Activated CD4-positive, CD25-positive, alpha-beta regulatory T cell (primary cell): ENCODE data around the gene NPHS2.
"Not testable (repeated sequence)": the region's sequence is repeated elsewhere in the genome, so short reads cannot be mapped to it uniquely, and the experiment has no call there.

Source experiments
- DNase-seq, 4 experiments: peaks; one replicate each; lab custom pipeline; 2025; lab: John Stamatoyannopoulos, UW

The NPHS2 gene

GRCh38 chr1:179547021-179547535 lies 28.7 kb downstream of the NPHS2 start:
- no peak for DNase-seq

- no peak for DNase-seq
Observed at GRCh38 chr1:179545321-179545720, 30.4 kb downstream of the NPHS2 start.

DNA sequence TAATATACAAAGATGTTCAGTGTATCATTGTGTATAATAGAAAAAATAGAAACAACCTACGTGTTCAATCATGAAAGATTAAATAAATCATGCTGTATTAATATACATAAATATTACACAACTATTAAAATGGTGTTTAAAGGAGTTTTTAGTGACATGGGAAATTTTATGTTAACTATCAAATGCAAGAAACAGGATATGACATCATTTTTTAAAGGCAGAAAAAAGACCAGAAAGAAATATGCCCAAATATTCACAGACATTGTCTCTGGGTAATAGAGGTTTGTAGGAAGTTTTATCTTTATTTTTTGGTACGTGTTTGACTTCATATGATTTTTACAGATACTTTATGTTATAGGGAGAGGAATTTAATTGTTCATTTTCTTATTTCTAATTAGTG lies 34.0 kb downstream of the NPHS2 start:
- DNase-seq, result no peak

DNA sequence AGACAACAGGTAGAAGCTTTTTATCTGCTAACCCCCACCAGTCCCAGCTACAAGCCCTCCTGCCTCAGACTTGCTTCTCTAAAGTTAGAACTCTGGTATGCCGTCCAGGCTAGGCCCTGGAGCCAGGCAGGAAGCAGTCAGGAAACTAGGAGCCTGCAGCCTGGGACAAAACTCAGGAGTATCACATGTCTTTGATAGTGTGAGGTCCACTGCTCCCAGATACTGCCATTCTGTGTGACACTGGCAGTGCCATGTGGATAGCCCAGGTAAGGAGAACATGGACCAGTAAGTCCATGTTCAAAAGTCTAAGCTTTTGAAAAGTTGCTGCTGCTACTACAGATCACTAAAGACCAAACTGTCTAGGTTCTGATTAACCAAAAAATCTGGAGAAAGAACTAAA lies 45.4 kb downstream of the NPHS2 start:
- no peak for DNase-seq

DNA sequence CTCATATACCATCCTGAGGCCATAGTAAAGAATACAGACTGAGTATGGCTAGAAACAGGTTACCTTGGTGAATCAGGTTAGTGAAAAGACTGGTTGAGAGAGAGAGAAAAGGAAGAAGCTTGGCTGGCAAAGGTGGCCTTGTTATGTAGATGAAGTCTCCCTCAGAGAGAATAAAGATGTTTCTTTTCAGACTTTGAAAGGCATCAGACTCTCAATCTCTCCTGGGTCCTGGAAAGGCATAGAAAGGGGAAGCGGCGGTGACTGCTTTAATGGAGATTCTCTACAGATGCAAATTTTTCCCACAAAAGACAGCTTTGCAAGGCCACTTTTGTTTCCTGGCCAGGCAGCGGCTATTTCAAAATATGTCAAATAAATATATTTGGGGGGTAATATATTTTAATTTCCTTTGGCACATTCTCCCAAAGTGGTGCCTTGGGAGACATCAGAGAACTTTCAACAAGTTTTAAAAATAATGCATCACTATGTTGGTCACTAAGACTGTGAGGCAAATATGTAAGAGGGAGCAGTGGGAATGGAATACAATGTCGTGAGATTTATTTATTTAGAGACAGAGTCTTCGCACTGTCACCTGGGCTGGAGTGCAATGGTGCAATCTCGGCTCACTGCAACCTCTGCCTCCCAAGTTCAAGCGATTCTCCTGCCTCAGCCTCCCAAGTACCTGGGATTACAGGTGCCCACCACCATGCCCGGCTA lies 46.1 kb downstream of the NPHS2 start:
- no peak for DNase-seq

DNA sequence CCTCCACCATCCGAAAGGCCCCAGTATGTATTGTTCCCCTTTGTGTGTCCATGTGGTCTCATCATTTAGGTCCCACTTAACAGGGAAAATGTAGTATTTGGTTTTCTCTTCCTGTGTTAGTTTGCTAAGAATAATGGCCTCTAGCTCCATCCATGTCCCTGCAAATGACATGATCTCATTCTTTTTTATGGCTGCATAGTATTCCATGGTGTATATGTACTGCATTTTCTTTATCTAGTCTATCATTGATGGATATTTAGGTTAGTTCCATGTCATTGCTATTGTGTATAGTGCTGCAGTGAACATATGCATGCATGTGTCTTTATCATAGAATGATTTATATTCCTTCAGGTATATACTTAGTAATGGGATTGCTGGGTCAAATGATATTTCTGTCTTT lies 57.2 kb downstream of the NPHS2 start:
- DNase-seq, result not testable (repeated sequence)

- DNase-seq, result no peak
Observed at GRCh38 chr1:179516976-179517705, 58.6 kb downstream of the NPHS2 start.

GRCh38 chr1:179510038-179510437 lies 65.7 kb downstream of the NPHS2 start:
- no peak for DNase-seq

- DNase-seq, result no peak
Observed at GRCh38 chr1:179509384-179509783, 66.4 kb downstream of the NPHS2 start.

GRCh38 chr1:179506199-179506598 lies 69.5 kb downstream of the NPHS2 start:
- DNase-seq, result no peak
